GM23248 (cell line): Measurements from ENCODE around the gene WIF1. TPM values are rescaled to one million over a fixed set of nuclear protein-coding genes. Genes with fewer than 3 reads are reported as not detected.

Source experiments
- DNase-seq: peaks from one replicate; pipeline ENCODE4 v3.0.0-alpha.2; 2015
- H2AFZ ChIP-seq: fragments of 200-600 bp; sonication (generic); 2 replicates; pipeline ENCODE4 v1.6.1; 2016; ENCODE audit warnings: antibody characterized with exemption
- H3F3A ChIP-seq: fragments of 200-600 bp; sonication (generic); 2 replicates; pipeline ENCODE4 v1.6.1; 2016; ENCODE audit warnings: mild to moderate bottlenecking, antibody characterized with exemption, mixed run types; ENCODE audit not compliant: insufficient read depth
- H3K27ac ChIP-seq: fragments of 200-600 bp; sonication (generic); 2 replicates; pipeline ENCODE4 v1.5.1; 2016; ENCODE audit warnings: mild to moderate bottlenecking
- H3K27me3 ChIP-seq: fragments of 200-600 bp; sonication (generic); replicated peaks from 2 replicates; pipeline ENCODE4 v1.6.1; 2016; ENCODE audit warnings: mild to moderate bottlenecking; ENCODE audit not compliant: insufficient read depth
- H3K36me3 ChIP-seq: fragments of 200-600 bp; sonication (generic); 2 replicates; pipeline ENCODE4 v1.6.1; 2016; ENCODE audit warnings: low read depth, mild to moderate bottlenecking
- H3K4me1 ChIP-seq: fragments of 200-600 bp; sonication (generic); 2 replicates; pipeline ENCODE4 v1.6.1; 2016; ENCODE audit warnings: mild to moderate bottlenecking; ENCODE audit not compliant: insufficient read depth
- H3K4me2 ChIP-seq: fragments of 200-600 bp; sonication (generic); one replicate; pipeline ENCODE4 v1.6.1; 2016; ENCODE audit warnings: mild to moderate bottlenecking; ENCODE audit not compliant: unreplicated experiment
- H3K4me3 ChIP-seq: fragments of 200-600 bp; sonication (generic); 2 replicates; pipeline ENCODE4 v1.5.1; 2016; ENCODE audit warnings: mild to moderate bottlenecking
- H3K79me2 ChIP-seq: fragments of 200-600 bp; sonication (generic); 2 replicates; pipeline ENCODE4 v1.6.1; 2016; ENCODE audit warnings: mild to moderate bottlenecking; ENCODE audit not compliant: insufficient read depth
- H3K9ac ChIP-seq: fragments of 200-600 bp; sonication (generic); 2 replicates; pipeline ENCODE4 v1.6.1; 2016; ENCODE audit warnings: mild to moderate bottlenecking
- H3K9me2 ChIP-seq: fragments of 200-600 bp; sonication (generic); 2 replicates; pipeline ENCODE4 v1.6.1; 2016; ENCODE audit warnings: mixed run types, mild to moderate bottlenecking, moderate library complexity; ENCODE audit not compliant: insufficient read depth
- H3K9me3 ChIP-seq: fragments of 200-600 bp; sonication (generic); one replicate; pipeline ENCODE4 v1.6.1; 2017; ENCODE audit warnings: low read depth
- H4K20me1 ChIP-seq: fragments of 200-600 bp; sonication (generic); 2 replicates; pipeline ENCODE4 v1.6.0; 2016; ENCODE audit not compliant: insufficient read depth
- EZH2 ChIP-seq: fragments of 200-600 bp; sonication (generic); IDR thresholded peaks from 2 replicates; pipeline ENCODE4 v1.6.1; 2018; ENCODE audit warnings: antibody characterized with exemption, mild to moderate bottlenecking; ENCODE audit not compliant: insufficient read depth, poor library complexity, severe bottlenecking
- EZH2phosphoT487 ChIP-seq: fragments of 200-600 bp; sonication (generic); IDR thresholded peaks from 2 replicates; pipeline ENCODE4 v1.6.1; 2018; ENCODE audit warnings: antibody characterized with exemption, moderate library complexity, mild to moderate bottlenecking, low read depth; ENCODE audit not compliant: insufficient read depth
- WGBS, 2 experiments: methylation state at CpG; one replicate each; pipeline ENCODE4 v1.1.6; 2015 to 2017; ENCODE audit warnings: low lambda C conversion rate in 2 of 2, low coverage in 1 of 2; ENCODE audit errors: missing lambda C conversion rate in 2 of 2; 5-methylcytosine and 5-hydroxymethylcytosine counted together
- in situ Hi-C: fragments of 300-500 bp; cut with MboI; formaldehyde crosslinking; loops from 2 replicates; pipeline ENCODE4 v1.15.0; 2020
- polyA plus RNA-seq: library from polyadenylated mRNA; unstranded; fragments of >200 nt; fragmentation: Nextera tagmentation; extraction: Ambion mirVana; gene quantifications from 2 replicates; pipeline ENCODE4 v1.2.1, GENCODE V29; 2016
- total RNA-seq: library from RNA; depleted of rRNA; stranded (reverse); fragments of >200 nt; shearing (Covaris generic); gene quantifications from 2 replicates; pipeline ENCODE4 v1.2.3, GENCODE V29; 2014

The WIF1 gene
- total and polyA plus RNA-seq, 2 experiments from 2014 or later = not detected

GRCh38 chr12:65168681-65169319, 47.7 kb upstream of the WIF1 start:
- in situ Hi-C loops = no loop called here
- Histone ChIP-seq H3K27me3 (no peaks in the 10 kb centered on the region; the same call in 1 of the 2 replicates), H3K36me3 (no peaks in the 10 kb centered on the region), H4K20me1 (peaks cover 5% of the 10 kb centered on the region; the same call in 1 of the 2 replicates), H3K4me2 (peak overlapping the region; percentile 95), H3K4me1 (peaks cover 34% of the 10 kb centered on the region), H3K9me3 (no peaks in the 10 kb centered on the region), H3K79me2 (peaks cover 53% of the 10 kb centered on the region), H3K9ac (peak overlapping the region; percentile 97), H3K9me2 (no peaks in the 10 kb centered on the region), H3K27ac (peak overlapping the region; percentile 95), H2AFZ (peak overlapping the region; percentile 100), H3K4me3 (peak overlapping the region; percentile 98), H3F3A (no peaks in the 10 kb centered on the region)
- 3 to 4% methylated on average over 11 of the region's 11 CpGs for WGBS, 2 experiments
- TF ChIP-seq EZH2 = no peak
- TF ChIP-seq EZH2phosphoT487 = no peak
- DNase-seq = peak; percentile 37

DNA sequence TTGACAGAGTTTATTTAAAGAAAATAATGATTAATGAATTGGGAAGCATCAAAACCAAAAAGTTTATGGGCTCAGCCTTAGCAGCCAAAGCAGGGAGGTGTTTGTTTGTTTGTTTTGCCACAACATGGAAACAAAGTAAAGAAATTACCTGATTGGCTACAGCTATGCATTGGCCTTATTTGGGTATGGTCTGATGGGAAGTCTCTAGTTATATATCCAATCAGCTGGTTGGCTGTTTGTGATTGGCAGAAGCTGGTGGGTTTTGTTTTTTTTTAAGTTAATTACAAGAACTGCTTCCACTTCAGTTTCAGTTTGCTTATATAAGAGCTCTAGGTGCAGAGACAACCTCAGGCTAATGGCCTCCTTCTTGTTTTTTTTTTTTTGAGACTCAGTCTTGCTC, 43.7 kb upstream of the WIF1 start:
- H2AFZ ChIP-seq = no peak overlapping the region
- no peak overlapping the region for H3K9ac ChIP-seq
- no peak overlapping the region for H3K27ac ChIP-seq
- no peak for TF ChIP-seq EZH2
- no peak for TF ChIP-seq EZH2phosphoT487
- DNase-seq = no peak
- H3K4me3 ChIP-seq = no peak overlapping the region
- H3K9me3 ChIP-seq = no peaks in the 10 kb centered on the region
- no peak overlapping the region for H3K4me2 ChIP-seq
- peaks cover 6% of the 10 kb centered on the region for H3K4me1 ChIP-seq
- H3K36me3 ChIP-seq = no peaks in the 10 kb centered on the region
- peaks cover 33% of the 10 kb centered on the region for H3K27me3 ChIP-seq
- H3K9me2 ChIP-seq = no peaks in the 10 kb centered on the region
- in situ Hi-C loops = no loop called here
- H4K20me1 ChIP-seq = no peaks in the 10 kb centered on the region
- H3F3A ChIP-seq = no peaks in the 10 kb centered on the region
- peaks cover 12% of the 10 kb centered on the region for H3K79me2 ChIP-seq

GRCh38 chr12:65164244-65164643, 43.1 kb upstream of the WIF1 start:
- Histone ChIP-seq H3K27ac (no peak overlapping the region), H3K79me2 (peaks cover 9% of the 10 kb centered on the region), H3K4me2 (no peak overlapping the region), H3K4me1 (peaks cover 6% of the 10 kb centered on the region), H3K9me3 (no peaks in the 10 kb centered on the region), H2AFZ (no peak overlapping the region), H3K9ac (no peak overlapping the region), H3K4me3 (no peak overlapping the region), H3K36me3 (no peaks in the 10 kb centered on the region), H3K27me3 (peaks cover 38% of the 10 kb centered on the region), H4K20me1 (no peaks in the 10 kb centered on the region), H3K9me2 (no peaks in the 10 kb centered on the region), H3F3A (no peaks in the 10 kb centered on the region)
- 75 to 81% methylated on average over 2 of the region's 2 CpGs for WGBS, 2 experiments
- no peak for TF ChIP-seq EZH2
- DNase-seq = no peak
- in situ Hi-C loops = no loop called here

DNA sequence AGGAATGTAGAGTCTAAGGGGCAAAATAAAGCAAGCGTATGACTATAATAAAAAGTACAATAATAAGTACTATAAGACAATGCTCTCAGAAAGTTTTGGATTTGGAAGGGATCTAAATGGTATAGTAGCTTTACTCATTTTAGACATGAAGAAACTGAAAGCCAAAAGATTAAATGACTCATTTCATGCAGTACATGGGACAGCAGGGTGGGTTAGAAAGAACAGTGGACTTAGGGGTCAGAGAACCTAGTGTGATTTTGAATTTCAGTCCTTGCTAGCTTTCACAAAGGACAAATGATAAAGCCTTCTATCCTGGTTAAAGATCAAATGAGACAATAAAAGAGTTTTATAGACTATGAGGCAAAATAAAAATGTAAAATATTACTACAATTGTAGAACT, 41.5 kb upstream of the WIF1 start:
- Histone ChIP-seq H3K9ac (no peak overlapping the region), H3K9me2 (no peaks in the 10 kb centered on the region), H2AFZ (no peak overlapping the region), H3K36me3 (no peaks in the 10 kb centered on the region), H3F3A (no peaks in the 10 kb centered on the region), H3K27me3 (peaks cover 41% of the 10 kb centered on the region), H3K4me2 (no peak overlapping the region), H3K4me1 (no peaks in the 10 kb centered on the region), H3K27ac (no peak overlapping the region), H3K9me3 (no peaks in the 10 kb centered on the region), H4K20me1 (no peaks in the 10 kb centered on the region), H3K79me2 (no peaks in the 10 kb centered on the region), H3K4me3 (no peak overlapping the region)
- TF ChIP-seq EZH2phosphoT487 (no peak), EZH2 (no peak)
- 84 to 86% methylated on average over 1 of the region's 1 CpG for WGBS, 2 experiments
- in situ Hi-C loops = no loop called here
- no peak for DNase-seq

DNA sequence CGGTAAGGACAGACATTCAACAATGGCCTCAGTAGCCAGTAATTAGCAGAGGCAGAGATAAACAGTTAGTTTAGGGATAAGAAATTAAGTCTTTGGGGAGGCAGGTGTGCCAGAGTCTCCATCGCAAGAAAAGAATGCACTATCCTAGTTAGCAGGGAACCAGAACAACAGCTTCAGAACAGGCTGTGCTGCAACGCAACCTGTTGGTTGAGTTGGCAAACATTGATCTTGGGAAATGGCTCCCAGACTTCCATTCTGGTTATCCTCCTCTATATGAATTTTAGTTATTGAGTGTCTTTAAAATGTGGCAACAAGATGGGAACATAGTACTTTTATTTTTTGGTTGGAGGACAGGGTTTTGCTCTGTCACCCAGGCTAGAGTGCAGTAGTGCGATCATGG, 36.0 kb upstream of the WIF1 start:
- Histone ChIP-seq H3K36me3 (no peaks in the 10 kb centered on the region), H3K27ac (no peak overlapping the region), H3K9me3 (no peaks in the 10 kb centered on the region), H3F3A (no peaks in the 10 kb centered on the region), H3K27me3 (peaks cover 30% of the 10 kb centered on the region), H3K9ac (no peak overlapping the region), H3K4me2 (no peak overlapping the region), H3K4me3 (no peak overlapping the region), H3K79me2 (no peaks in the 10 kb centered on the region), H3K4me1 (no peaks in the 10 kb centered on the region), H2AFZ (no peak overlapping the region), H3K9me2 (no peaks in the 10 kb centered on the region), H4K20me1 (no peaks in the 10 kb centered on the region)
- WGBS, 2 experiments = 96 to 99% methylated on average over 4 of the region's 4 CpGs
- no peak for TF ChIP-seq EZH2
- no peak for TF ChIP-seq EZH2phosphoT487
- in situ Hi-C loops = no loop called here
- DNase-seq = no peak
